GOT3 (cell line): Measurements from ENCODE around the gene MTRFR.
"Not testable (repeated sequence)": the region's sequence is repeated elsewhere in the genome, so short reads cannot be mapped to it uniquely, and the experiment has no call there.

Source experiments
- DNase-seq: peaks from one replicate; lab custom pipeline; 2025; ENCODE audit warnings: mixed read lengths; lab: John Stamatoyannopoulos, UW

Gene MTRFR

GRCh38 chr12:123248996-123249741 is 15.9 kb downstream of the MTRFR start:
- DNase-seq, result not testable (repeated sequence)

- no peak for DNase-seq
Measured at GRCh38 chr12:123250471-123251383, 17.5 kb downstream of the MTRFR start.

- DNase-seq, result no peak
Measured at GRCh38 chr12:123251403-123252076, 18.3 kb downstream of the MTRFR start.

- not testable (repeated sequence) for DNase-seq
Measured at GRCh38 chr12:123252365-123252764, 19.1 kb downstream of the MTRFR start.

- DNase-seq, result no peak
Measured at GRCh38 chr12:123253641-123254459, 20.6 kb downstream of the MTRFR start.

GRCh38 chr12:123254853-123255446 is 21.7 kb downstream of the MTRFR start:
- no peak for DNase-seq

GRCh38 chr12:123258593-123258992 is 25.4 kb downstream of the MTRFR start:
- DNase-seq, result no peak

- DNase-seq, result no peak
Measured at GRCh38 chr12:123260081-123260480, 26.8 kb downstream of the MTRFR start.

- DNase-seq, result no peak
Measured at GRCh38 chr12:123261196-123261595, 28.0 kb downstream of the MTRFR start.

- DNase-seq, result no peak
Measured at GRCh38 chr12:123263196-123263817, 30.1 kb downstream of the MTRFR start.

GRCh38 chr12:123264642-123265041 is 31.4 kb downstream of the MTRFR start:
- no peak for DNase-seq

- no peak for DNase-seq
Measured at GRCh38 chr12:123265851-123266678, 32.8 kb downstream of the MTRFR start.

- DNase-seq, result no peak
Measured at GRCh38 chr12:123266679-123267277, 33.5 kb downstream of the MTRFR start.

GRCh38 chr12:123267335-123267920 is 34.2 kb downstream of the MTRFR start:
- no peak for DNase-seq

GRCh38 chr12:123267991-123268843 is 35.0 kb downstream of the MTRFR start:
- DNase-seq, result no peak

GRCh38 chr12:123268850-123269249 is 35.6 kb downstream of the MTRFR start:
- no peak for DNase-seq

- no peak for DNase-seq
Measured at GRCh38 chr12:123269395-123269892, 36.2 kb downstream of the MTRFR start.

GRCh38 chr12:123269896-123270213 is 36.6 kb downstream of the MTRFR start:
- DNase-seq, result no peak
